ENCODE data around the gene FHL2. TPM values are rescaled to one million over a fixed set of nuclear protein-coding genes. Genes with fewer than 3 reads are reported as not detected.

The FHL2 gene
- total RNA-seq, 2 experiments from 2014 or later: 1.6 to 1.8 TPM

DNA sequence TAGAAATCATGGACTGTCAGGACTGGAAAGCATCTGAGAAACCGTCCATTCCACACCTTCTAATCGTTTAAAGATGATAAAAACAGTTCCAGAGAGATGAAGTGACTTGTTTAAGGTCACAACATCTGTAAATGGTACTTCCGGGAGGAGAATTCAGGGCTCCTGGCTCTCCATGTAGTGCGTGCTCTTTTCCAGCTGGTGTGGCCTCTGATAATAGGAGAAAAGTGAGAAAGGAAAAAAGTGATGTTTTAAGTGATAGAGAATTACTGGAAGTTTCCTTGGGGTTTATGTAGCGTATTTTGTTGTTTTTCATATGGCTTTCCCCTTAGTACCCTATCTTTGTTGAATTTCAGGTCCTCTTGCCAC lies 60.8 kb downstream of the FHL2 start:
- Mint-ChIP-seq H3K4me3 (peak overlapping the region; percentile 99), H3K27me3 (ENCODE audit: low read depth) (no peaks in the 10 kb centered on the region), H3K36me3 (ENCODE audit: low read depth) (peaks cover 9% of the 10 kb centered on the region), H3K4me1 (ENCODE audit: low read depth) (peaks cover 31% of the 10 kb centered on the region), H3K27ac (peak overlapping the region; percentile 89), H3K9me3 (no peaks in the 10 kb centered on the region)
- intact Hi-C loops (cut with micrococcal nuclease): loop anchor here (5.0 to 10.0 kb wide), 2 partner anchors 59 to 407 kb away; partner anchors contain the start of genes FHL2 and NCK2
- DNase-seq: no peak
- CTCF ChIA-PET: interaction anchor here (0.6 to 1.1 kb wide), 2 partner anchors 100 to 239 kb away, joined by 3 read pairs; no protein-coding TSS in a partner anchor

DNA sequence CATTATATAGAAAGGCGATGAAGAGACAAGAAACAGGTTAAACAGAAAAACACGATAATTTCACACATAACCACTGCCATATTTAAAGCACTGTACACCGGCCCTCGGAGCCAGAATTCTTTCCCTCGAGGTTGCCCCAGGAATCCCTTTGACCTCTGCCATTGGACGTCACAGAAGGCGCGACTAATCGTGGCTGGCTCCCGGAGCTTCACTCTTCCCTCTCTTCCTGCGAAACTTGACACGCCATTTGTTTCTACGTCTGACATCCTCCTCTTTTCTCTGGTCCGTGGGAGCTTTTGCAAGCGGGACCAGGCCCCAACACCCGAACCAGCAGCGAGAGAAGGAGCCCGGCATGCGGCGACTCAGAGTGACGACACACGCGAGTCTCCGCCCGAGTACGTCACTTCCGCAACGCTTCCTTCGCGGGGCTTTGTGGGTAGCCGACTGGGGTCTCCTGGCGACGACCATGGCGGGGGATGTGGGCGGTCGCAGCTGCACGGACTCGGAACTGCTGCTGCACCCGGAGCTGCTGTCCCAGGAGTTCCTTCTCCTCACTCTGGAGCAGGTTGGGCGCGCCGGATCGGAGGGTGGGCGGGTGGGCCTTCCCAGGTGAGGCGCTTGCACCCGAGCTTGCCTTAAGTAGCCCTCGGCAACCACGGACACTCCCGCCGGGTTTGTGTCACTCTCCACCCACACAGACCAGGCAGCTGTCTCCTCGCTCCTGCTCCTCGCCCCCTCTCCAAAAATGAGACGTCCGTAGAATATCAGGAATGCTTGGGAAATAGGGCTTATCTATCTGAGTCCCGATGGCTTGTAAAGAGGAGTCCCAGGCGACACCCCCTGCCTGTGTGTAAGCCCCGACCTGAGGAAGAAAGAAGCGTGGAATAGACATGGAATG lies 61.5 kb downstream of the FHL2 start, which contains the start of gene C2orf49:
Gene C2orf49 (plus strand): TSS at position 419 of the 898 bp plus-strand sequence. CDS start 48 bp downstream, at position 467.
- Mint-ChIP-seq H3K36me3 (ENCODE audit: low read depth) (peaks cover 6% of the 10 kb centered on the region), H3K4me3 (peak within 1 kb of the TSS; percentile 99), H3K9me3 (no peaks in the 10 kb centered on the region), H3K27ac (peak within 1 kb of the TSS; percentile 100), H3K27me3 (ENCODE audit: low read depth) (no peaks in the 10 kb centered on the region), H3K4me1 (ENCODE audit: low read depth) (peaks cover 31% of the 10 kb centered on the region)
- intact Hi-C loops (cut with micrococcal nuclease): loop anchor here (1.0 to 10.0 kb wide), 3 partner anchors 8 to 407 kb away; partner anchors contain the start of genes FHL2, NCK2 and TGFBRAP1
- CTCF ChIA-PET: interaction anchor here (0.6 to 1.1 kb wide), 2 partner anchors 99 to 240 kb away, joined by 3 read pairs; no protein-coding TSS in a partner anchor
- peak; percentile 92 for DNase-seq

DNA sequence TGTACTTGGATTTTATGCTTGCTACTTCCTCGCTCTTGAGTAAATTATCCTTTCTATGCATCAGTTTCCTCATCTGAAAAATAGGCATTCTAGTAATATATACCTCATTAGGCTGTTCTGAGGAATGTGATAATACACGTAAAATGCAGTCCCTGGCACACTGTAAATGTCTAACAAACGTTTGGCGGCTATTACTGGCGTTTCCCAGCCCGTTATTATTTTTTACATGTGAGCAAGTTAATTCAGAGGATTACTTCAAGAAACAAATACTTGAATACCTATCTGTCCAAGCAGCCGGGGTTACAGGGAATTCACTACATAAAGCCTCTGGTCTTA lies 62.1 kb downstream of the FHL2 start:
- Mint-ChIP-seq H3K4me1 (ENCODE audit: low read depth) (peaks cover 31% of the 10 kb centered on the region), H3K9me3 (no peaks in the 10 kb centered on the region), H3K4me3 (peak overlapping the region; percentile 99), H3K36me3 (ENCODE audit: low read depth) (peaks cover 5% of the 10 kb centered on the region), H3K27ac (peak overlapping the region; percentile 100), H3K27me3 (ENCODE audit: low read depth) (no peaks in the 10 kb centered on the region)
- no peak for DNase-seq
- CTCF ChIA-PET: no interaction called here
- intact Hi-C loops (cut with micrococcal nuclease): loop anchor here (1.0 to 10.0 kb wide), 3 partner anchors 7 to 408 kb away; partner anchors contain the start of genes FHL2, NCK2 and TGFBRAP1

DNA sequence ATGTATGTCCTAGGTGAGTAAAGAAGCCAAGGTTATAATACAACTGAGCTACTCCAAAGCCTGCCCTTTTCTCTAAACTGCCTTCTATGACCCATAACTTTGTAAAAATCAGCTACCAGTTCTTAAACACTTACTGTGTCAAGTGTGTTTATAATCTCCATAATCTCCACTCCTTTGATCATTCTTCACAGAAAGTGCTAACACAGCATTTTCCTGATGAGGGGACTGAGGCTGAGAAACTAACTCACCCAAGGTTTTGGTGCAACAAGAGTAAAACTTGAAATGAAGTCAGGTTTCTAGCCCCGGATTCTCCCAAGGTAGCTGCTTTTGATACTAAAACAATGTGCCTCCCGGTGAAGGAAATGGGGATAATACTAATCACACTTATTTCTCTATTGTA lies 63.4 kb downstream of the FHL2 start:
- Mint-ChIP-seq H3K4me1 (ENCODE audit: low read depth) (peaks cover 37% of the 10 kb centered on the region), H3K27ac (no peak overlapping the region), H3K27me3 (ENCODE audit: low read depth) (no peaks in the 10 kb centered on the region), H3K4me3 (no peak overlapping the region), H3K9me3 (no peaks in the 10 kb centered on the region), H3K36me3 (ENCODE audit: low read depth) (peaks cover 4% of the 10 kb centered on the region)
- intact Hi-C loops (cut with micrococcal nuclease): loop anchor here (5.0 to 10.0 kb wide), 2 partner anchors 62 to 409 kb away; partner anchors contain the start of genes FHL2 and NCK2
- DNase-seq: no peak
- CTCF ChIA-PET: interaction anchor here (1.4 to 1.5 kb wide), 2 partner anchors 9 to 47 kb away, joined by 4 read pairs; no protein-coding TSS in a partner anchor

DNA sequence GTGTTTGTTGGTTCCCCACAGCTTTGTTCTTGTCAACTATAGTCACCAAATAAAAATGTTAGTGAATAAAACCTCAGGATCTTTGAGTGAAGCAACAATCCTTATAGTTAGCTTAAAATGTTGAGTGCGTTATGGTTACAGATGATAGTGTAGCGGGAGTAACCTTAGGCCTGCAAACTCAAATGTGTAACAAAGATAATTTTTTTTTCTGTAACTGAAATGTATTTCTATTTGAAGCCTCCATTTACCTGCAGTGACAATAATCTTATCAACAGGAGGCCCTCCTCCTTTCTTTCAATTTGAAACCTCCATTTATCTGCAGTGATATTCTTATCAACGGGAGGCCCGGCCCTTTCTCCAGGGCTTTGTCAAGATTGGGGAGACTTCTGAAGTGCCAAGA lies 64.6 kb downstream of the FHL2 start:
- DNase-seq: no peak
- intact Hi-C loops (cut with micrococcal nuclease): loop anchor here (5.0 to 10.0 kb wide), 2 partner anchors 411 to 753 kb away; partner anchors contain the start of gene NCK2
- no peaks in the 10 kb centered on the region for H3K27me3 Mint-ChIP-seq (ENCODE audit: low read depth)
- peaks cover 4% of the 10 kb centered on the region for H3K36me3 Mint-ChIP-seq (ENCODE audit: low read depth)
- no peak overlapping the region for H3K27ac Mint-ChIP-seq
- peaks cover 33% of the 10 kb centered on the region for H3K4me1 Mint-ChIP-seq (ENCODE audit: low read depth)
- H3K9me3 Mint-ChIP-seq: no peaks in the 10 kb centered on the region
- CTCF ChIA-PET: no interaction called here
- no peak overlapping the region for H3K4me3 Mint-ChIP-seq

DNA sequence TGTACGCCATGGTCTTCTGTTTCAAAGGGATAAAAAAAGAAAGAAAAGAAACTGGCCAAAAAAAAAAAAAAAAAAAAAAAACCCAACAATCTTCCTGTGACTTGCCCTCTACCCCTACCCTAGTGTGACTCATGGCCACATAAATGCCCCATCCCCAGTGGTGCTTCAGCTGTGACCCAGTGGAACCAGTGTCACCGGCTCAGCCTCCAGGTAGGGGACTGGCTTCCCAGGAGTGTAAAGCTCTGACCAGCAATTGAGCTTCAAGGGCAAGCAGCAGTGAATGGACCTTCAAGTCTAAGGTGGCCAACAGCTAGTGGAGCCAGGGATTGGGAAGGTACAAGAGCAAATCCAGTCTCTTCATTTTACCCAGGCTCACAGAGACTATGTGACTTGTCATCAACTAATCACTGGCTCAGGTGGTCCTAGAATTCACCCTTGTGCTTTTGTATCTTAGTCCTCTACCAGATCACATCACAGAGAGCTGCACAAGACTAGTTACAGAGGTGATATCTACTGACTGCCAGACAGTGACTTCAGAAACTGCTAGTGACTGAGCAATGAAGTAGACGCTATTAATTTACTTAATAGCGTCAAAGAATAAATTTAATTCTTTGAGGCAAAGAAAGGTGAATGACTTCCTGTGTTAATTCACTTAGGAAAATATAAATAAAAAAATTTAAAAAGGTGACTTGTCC lies 68.0 kb downstream of the FHL2 start:
- intact Hi-C loops (cut with micrococcal nuclease): loop anchor here (1.0 to 10.0 kb wide), 3 partner anchors 414 to 863 kb away; partner anchors contain the start of genes NCK2 and UXS1
- H3K36me3 Mint-ChIP-seq (ENCODE audit: low read depth): peaks cover 4% of the 10 kb centered on the region
- H3K27ac Mint-ChIP-seq: peak overlapping the region; percentile 93
- no peaks in the 10 kb centered on the region for H3K27me3 Mint-ChIP-seq (ENCODE audit: low read depth)
- H3K4me3 Mint-ChIP-seq: peak overlapping the region; percentile 87
- CTCF ChIA-PET: interaction anchor here (0.7 to 1.3 kb wide), 2 partner anchors 9 to 38 kb away, joined by 3 to 4 read pairs; no protein-coding TSS in a partner anchor
- DNase-seq: peak; percentile 25
- peaks cover 33% of the 10 kb centered on the region for H3K4me1 Mint-ChIP-seq (ENCODE audit: low read depth)
- H3K9me3 Mint-ChIP-seq: no peaks in the 10 kb centered on the region

DNA sequence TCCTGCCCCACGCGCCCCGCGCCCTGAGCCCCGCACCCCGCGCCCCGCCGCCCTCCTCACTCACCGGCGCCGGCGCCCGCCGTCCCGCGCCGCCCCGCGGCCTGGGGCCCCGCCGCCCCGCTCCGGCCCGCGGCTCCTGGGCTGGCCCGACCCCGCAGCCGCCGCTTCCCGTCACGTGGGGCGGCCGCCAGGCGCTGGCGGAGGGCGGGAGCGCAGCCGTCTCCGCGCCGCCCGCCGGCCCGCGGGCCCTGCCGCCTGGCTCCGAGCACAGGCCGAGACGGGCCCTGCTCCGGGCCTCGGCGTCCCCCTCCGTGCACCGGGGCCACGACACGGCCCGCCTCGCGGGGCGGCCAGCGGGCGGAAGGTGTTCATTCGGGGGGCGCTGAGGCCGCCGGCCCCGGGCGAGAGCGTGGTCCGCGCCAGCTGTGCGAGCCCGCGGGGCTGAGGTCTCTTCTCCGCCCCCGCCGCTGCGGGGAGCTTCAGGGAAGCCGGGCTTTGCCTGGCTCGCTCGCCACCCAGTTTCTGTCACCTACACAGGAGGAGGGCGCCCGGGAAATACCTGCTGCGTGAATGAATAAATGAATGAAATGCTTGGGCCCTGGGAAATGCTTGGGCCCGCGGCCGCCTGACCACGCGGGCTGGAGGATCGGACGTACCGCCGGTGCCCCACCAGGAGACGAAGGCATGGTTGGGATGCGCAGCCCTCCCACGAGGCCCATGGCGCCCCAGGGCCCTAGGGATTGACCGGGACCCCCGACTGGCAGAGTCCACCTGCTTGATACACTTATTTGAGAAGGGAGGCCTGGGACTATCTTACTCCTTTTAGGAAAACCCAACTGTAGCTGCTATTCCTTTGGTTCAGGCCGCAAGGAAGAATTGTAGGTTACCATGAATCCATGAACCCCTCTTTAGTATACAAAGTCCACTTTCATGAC lies 69.0 kb downstream of the FHL2 start, which contains the start of gene TGFBRAP1:
Gene TGFBRAP1 (minus strand): TSS at position 175 of the 935 bp plus-strand sequence. CDS start 21,434 bp downstream, outside the sequence.
- no peaks in the 10 kb centered on the region for H3K9me3 Mint-ChIP-seq
- H3K36me3 Mint-ChIP-seq (ENCODE audit: low read depth): peaks cover 4% of the 10 kb centered on the region
- peaks cover 37% of the 10 kb centered on the region for H3K4me1 Mint-ChIP-seq (ENCODE audit: low read depth)
- H3K4me3 Mint-ChIP-seq: peak within 1 kb of the TSS; percentile 87
- H3K27me3 Mint-ChIP-seq (ENCODE audit: low read depth): no peaks in the 10 kb centered on the region
- intact Hi-C loops (cut with micrococcal nuclease): loop anchor here (1.0 to 10.0 kb wide), 5 partner anchors 7 to 864 kb away; partner anchors contain the start of genes C2orf49, MRPS9, NCK2 and UXS1
- CTCF ChIA-PET: interaction anchor here (1.3 to 1.4 kb wide), 2 partner anchors 10 kb away, joined by 3 to 4 read pairs; no protein-coding TSS in a partner anchor
- DNase-seq: peak; percentile 51
- H3K27ac Mint-ChIP-seq: peak within 1 kb of the TSS; percentile 93

DNA sequence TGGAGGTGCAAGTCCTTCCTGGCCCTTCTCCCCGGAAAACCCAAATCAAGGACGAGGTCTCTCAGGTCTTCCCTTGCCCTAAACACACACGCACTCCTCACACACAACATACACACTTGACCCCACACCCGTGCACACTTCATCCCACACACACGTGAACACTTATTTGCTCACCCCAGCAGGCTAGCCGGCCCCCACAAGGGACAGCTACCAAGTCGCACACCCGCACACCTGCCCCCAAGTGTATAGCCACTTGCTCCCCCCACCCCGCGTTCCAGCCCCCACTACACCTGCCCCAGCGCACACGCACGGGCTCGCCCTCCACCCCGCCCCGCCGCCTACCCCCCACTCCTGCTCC lies 69.7 kb downstream of the FHL2 start:
- H3K27me3 Mint-ChIP-seq (ENCODE audit: low read depth): no peaks in the 10 kb centered on the region
- no peaks in the 10 kb centered on the region for H3K9me3 Mint-ChIP-seq
- peak overlapping the region; percentile 81 for H3K27ac Mint-ChIP-seq
- DNase-seq: peak; percentile 21
- peaks cover 2% of the 10 kb centered on the region for H3K36me3 Mint-ChIP-seq (ENCODE audit: low read depth)
- H3K4me3 Mint-ChIP-seq: peak overlapping the region; percentile 85
- CTCF ChIA-PET: interaction anchor here (1.4 kb wide), 1 partner anchor 9 kb away, joined by 3 read pairs; no protein-coding TSS in a partner anchor
- intact Hi-C loops (cut with micrococcal nuclease): loop anchor here (1.0 to 5.0 kb wide), 2 partner anchors 8 to 292 kb away; partner anchors contain the start of genes C2orf49 and MRPS9
- H3K4me1 Mint-ChIP-seq (ENCODE audit: low read depth): peaks cover 44% of the 10 kb centered on the region

DNA sequence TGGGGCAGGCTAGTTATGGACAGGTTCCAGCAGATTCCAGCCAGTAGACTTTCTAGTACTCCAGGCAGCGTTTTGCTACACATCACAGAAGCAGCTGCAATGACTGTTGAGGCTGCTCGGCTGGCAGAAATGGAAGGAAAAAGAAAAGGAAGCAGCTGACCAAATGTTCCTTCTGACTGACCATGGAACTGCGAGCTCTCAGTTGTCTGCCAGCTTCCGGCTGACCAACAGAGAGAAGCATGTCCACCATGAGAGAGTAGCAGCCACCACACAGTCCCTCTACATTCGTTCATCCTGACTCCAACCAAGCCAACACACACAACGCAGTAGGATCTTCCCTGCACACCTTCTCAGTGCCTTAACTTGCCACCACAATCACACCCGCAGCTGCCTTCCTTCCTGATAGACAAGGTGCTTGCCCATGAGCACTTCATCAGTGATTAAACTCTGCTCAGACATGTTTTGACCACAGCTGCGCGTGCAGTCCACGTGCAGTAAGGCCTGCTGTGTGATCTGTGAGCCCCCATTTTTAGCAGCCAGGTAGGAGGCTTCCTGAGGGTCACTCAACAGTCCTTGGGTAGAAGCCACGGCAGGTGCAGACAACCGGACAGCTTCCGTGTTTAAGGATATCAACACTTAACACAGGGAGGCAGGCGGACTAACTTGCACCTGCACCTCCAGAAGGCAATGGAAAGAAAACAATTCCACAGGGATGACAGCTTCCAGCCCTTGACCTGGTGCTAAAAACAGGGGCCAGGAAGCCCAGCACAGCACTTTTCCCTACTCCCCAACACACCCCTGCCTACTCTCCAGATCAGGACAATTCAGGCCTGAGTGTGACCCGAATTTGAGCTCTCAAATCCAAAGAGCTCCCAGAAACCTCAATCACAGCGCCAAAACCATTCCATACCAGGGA lies 70.3 kb downstream of the FHL2 start:
- H3K36me3 Mint-ChIP-seq (ENCODE audit: low read depth): peaks cover 2% of the 10 kb centered on the region
- peaks cover 50% of the 10 kb centered on the region for H3K4me1 Mint-ChIP-seq (ENCODE audit: low read depth)
- intact Hi-C loops (cut with micrococcal nuclease): loop anchor here (1.0 to 5.0 kb wide), 2 partner anchors 9 to 291 kb away; partner anchors contain the start of genes C2orf49 and MRPS9

DNA sequence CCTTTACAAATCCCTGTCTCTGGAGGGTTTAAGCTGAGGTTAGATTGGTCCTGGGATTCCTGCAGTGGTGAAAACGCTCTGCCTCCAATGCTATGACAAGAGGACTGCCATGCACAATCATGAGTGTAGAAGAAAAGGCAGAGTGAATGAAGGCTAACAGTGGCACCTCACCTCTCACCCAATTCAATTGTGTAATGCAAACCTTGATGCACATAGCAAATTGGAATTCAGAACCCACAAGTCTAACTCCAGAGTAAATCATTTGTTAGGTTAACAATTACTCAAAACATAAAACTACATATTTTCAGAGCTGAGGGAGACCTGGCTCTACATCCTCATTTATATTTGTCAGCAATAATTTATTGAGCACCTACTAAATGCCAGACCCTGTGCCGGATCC lies 71.2 kb downstream of the FHL2 start:
- Mint-ChIP-seq H3K9me3 (no peaks in the 10 kb centered on the region), H3K27ac (no peak overlapping the region), H3K27me3 (ENCODE audit: low read depth) (no peaks in the 10 kb centered on the region), H3K4me3 (peak overlapping the region; percentile 85), H3K4me1 (ENCODE audit: low read depth) (peaks cover 58% of the 10 kb centered on the region), H3K36me3 (ENCODE audit: low read depth) (peaks cover 5% of the 10 kb centered on the region)
- intact Hi-C loops (cut with micrococcal nuclease): loop anchor here (5.0 kb wide), 1 partner anchor 290 kb away; the partner anchor contains the start of gene MRPS9
- CTCF ChIA-PET: no interaction called here
- DNase-seq: no peak

More for the DNA sequence above, 70.3 kb downstream of the FHL2 start:
- peak overlapping the region; percentile 81 for H3K27ac Mint-ChIP-seq
- peak; percentile 67 for DNase-seq
- no peaks in the 10 kb centered on the region for H3K27me3 Mint-ChIP-seq (ENCODE audit: low read depth)
- peak overlapping the region; percentile 85 for H3K4me3 Mint-ChIP-seq
- CTCF ChIA-PET: interaction anchor here (1.4 kb wide), 1 partner anchor 9 kb away, joined by 3 read pairs; no protein-coding TSS in a partner anchor
- H3K9me3 Mint-ChIP-seq: no peaks in the 10 kb centered on the region

Data from activated naive CD4-positive, alpha-beta T cell treated with anti-CD3 and anti-CD28 coated beads for 36 hours (primary cell).